A549 (cell line): ENCODE data around the gene HEPHL1.

Experiments
- CEBPB ChIP-seq, 2 experiments: fragments of >200 bp in 1 of 2; sonication (Bioruptor Twin) in 1 of 2; formaldehyde crosslinking in 1 of 2; IDR thresholded peaks; 2 replicates each; pipeline ENCODE4 v1.6.1; 2012 to 2016
- CTCF ChIP-seq: fragments of >200 bp; sonication (Bioruptor Twin); formaldehyde crosslinking; IDR thresholded peaks from 3 replicates; pipeline ENCODE4 v1.5.1; 2016
- EP300 ChIP-seq, 2 experiments: fragments of >200 bp; sonication (Bioruptor Twin); formaldehyde crosslinking; IDR thresholded peaks; 2 replicates in 1 of 2; 3 replicates in 1 of 2; pipeline ENCODE4 v1.6.1; 2016 to 2017
- HES2 ChIP-seq: fragments of >200 bp; sonication (Bioruptor Twin); formaldehyde crosslinking; IDR thresholded peaks from 2 replicates; pipeline ENCODE4 v1.6.1; 2016
- MAFK ChIP-seq: fragments of 450-650 bp; IDR thresholded peaks from 2 replicates; pipeline ENCODE4 v1.6.1; 2014; ENCODE audit not compliant: partially characterized antibody
- MAX ChIP-seq: IDR thresholded peaks from 2 replicates; pipeline ENCODE4 v1.6.1; 2012
- PHF8 ChIP-seq: fragments of 200-600 bp; sonication (generic); IDR thresholded peaks from 2 replicates; pipeline ENCODE4 v1.6.1; 2016; ENCODE audit warnings: low read depth, mild to moderate bottlenecking, antibody characterized with exemption, moderate library complexity, borderline replicate concordance
- POLR2A ChIP-seq: IDR thresholded peaks from 2 replicates; pipeline ENCODE4 v1.6.1; 2012; ENCODE audit warnings: mild to moderate bottlenecking, low read length
- REST ChIP-seq: fragments of 200-600 bp; sonication (generic); IDR thresholded peaks from 2 replicates; pipeline ENCODE4 v1.6.1; 2016; ENCODE audit warnings: antibody characterized with exemption, mild to moderate bottlenecking, moderate library complexity
- SMC3 ChIP-seq: fragments of >200 bp; sonication (Bioruptor Twin); formaldehyde crosslinking; IDR thresholded peaks from 3 replicates; pipeline ENCODE4 v1.6.1; 2018; ENCODE audit warnings: inconsistent platforms
- USF2 ChIP-seq: fragments of 450-650 bp; IDR thresholded peaks from 2 replicates; pipeline ENCODE4 v1.6.1; 2014; ENCODE audit warnings: antibody characterized with exemption

GRCh38 chr11:93972790-93973189 lies 48.4 kb upstream of the HEPHL1 start:
- TF ChIP-seq PHF8 (no peak), REST (no peak), SMC3 (no peak), USF2 (no peak), MAFK (no peak), EP300 (IDR thresholded peaks at IDR 0.05) (no peak), CTCF (no peak), MAX (no peak), POLR2A (no peak), HES2 (no peak), CEBPB (IDR thresholded peaks at IDR 0.05) (no peak)
